Measurements from ENCODE around the gene LTK.

GRCh38 chr15:41506796-41507341 lies 6.8 kb downstream of the LTK start:
- TF ChIP-seq EP300 (IDR thresholded peaks at IDR 0.05), result no peak
- TF ChIP-seq, protein P1, sequence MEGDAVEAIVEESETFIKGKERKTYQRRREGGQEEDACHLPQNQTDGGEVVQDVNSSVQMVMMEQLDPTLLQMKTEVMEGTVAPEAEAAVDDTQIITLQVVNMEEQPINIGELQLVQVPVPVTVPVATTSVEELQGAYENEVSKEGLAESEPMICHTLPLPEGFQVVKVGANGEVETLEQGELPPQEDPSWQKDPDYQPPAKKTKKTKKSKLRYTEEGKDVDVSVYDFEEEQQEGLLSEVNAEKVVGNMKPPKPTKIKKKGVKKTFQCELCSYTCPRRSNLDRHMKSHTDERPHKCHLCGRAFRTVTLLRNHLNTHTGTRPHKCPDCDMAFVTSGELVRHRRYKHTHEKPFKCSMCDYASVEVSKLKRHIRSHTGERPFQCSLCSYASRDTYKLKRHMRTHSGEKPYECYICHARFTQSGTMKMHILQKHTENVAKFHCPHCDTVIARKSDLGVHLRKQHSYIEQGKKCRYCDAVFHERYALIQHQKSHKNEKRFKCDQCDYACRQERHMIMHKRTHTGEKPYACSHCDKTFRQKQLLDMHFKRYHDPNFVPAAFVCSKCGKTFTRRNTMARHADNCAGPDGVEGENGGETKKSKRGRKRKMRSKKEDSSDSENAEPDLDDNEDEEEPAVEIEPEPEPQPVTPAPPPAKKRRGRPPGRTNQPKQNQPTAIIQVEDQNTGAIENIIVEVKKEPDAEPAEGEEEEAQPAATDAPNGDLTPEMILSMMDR (IDR thresholded peaks at IDR 0.05), result no peak

Data from gastroesophageal sphincter (tissue), 3 donors.